H9 (cell line): ENCODE data around the gene BABAM1. TPM values are rescaled to one million over a fixed set of nuclear protein-coding genes. Genes with fewer than 3 reads are reported as not detected.

Experiments
- DNase-seq: peaks from one replicate; pipeline ENCODE4 v3.0.0-alpha.2; 2017
- H2AFZ ChIP-seq: one replicate; pipeline ENCODE4 v1.6.1; 2013; ENCODE audit warnings: mild to moderate bottlenecking, low read length, control low read depth, moderate library complexity
- H2AK5ac ChIP-seq: 2 replicates; pipeline ENCODE4 v1.6.1; 2013; ENCODE audit warnings: low read length, control low read depth, mixed read lengths; ENCODE audit not compliant: insufficient read length
- H2BK120ac ChIP-seq: one replicate; pipeline ENCODE4 v1.6.1; 2013; ENCODE audit warnings: low read depth, mild to moderate bottlenecking, low read length, control low read depth, inconsistent platforms; ENCODE audit not compliant: poor library complexity, severe bottlenecking
- H2BK12ac ChIP-seq: 2 replicates; pipeline ENCODE4 v1.6.1; 2013; ENCODE audit warnings: low read length, control low read depth, mixed read lengths, low read depth; ENCODE audit not compliant: insufficient read length
- H2BK15ac ChIP-seq: 2 replicates; pipeline ENCODE4 v1.6.1; 2013; ENCODE audit warnings: low read depth, low read length, control low read depth
- H2BK20ac ChIP-seq: one replicate; pipeline ENCODE4 v1.6.1; 2013; ENCODE audit warnings: low read depth, mild to moderate bottlenecking, low read length, control low read depth, inconsistent platforms; ENCODE audit not compliant: poor library complexity, severe bottlenecking
- H2BK5ac ChIP-seq: 2 replicates; pipeline ENCODE4 v1.6.1; 2013; ENCODE audit warnings: low read length, control low read depth, mixed read lengths; ENCODE audit not compliant: insufficient read length
- H3K14ac ChIP-seq: 2 replicates; pipeline ENCODE4 v1.6.1; 2013; ENCODE audit warnings: low read length, control low read depth; ENCODE audit not compliant: insufficient read depth
- H3K18ac ChIP-seq: 2 replicates; pipeline ENCODE4 v1.6.1; 2013; ENCODE audit warnings: low read depth, mild to moderate bottlenecking, mixed read lengths, low read length, control low read depth; ENCODE audit not compliant: insufficient read length
- H3K23ac ChIP-seq: 2 replicates; pipeline ENCODE4 v1.6.1; 2013; ENCODE audit warnings: low read length, control low read depth, mixed read lengths, low read depth; ENCODE audit not compliant: insufficient read length
- H3K23me2 ChIP-seq: 2 replicates; pipeline ENCODE4 v1.6.1; 2013; ENCODE audit warnings: low read depth, mild to moderate bottlenecking, mixed read lengths, low read length, control low read depth; ENCODE audit not compliant: insufficient read length, poor library complexity, severe bottlenecking
- H3K27ac ChIP-seq: 2 replicates; pipeline ENCODE4 v1.5.1; 2013; ENCODE audit warnings: low read length, control low read depth, mixed read lengths, low read depth; ENCODE audit not compliant: insufficient read length
- H3K27me3 ChIP-seq: 2 replicates; pipeline ENCODE4 v1.6.1; 2013; ENCODE audit warnings: low read length, control low read depth, inconsistent platforms; ENCODE audit not compliant: insufficient read depth
- H3K4ac ChIP-seq: 2 replicates; pipeline ENCODE4 v1.6.1; 2013; ENCODE audit warnings: low read depth, mild to moderate bottlenecking, control low read depth, inconsistent platforms, low read length, moderate library complexity
- H3K4me1 ChIP-seq: 2 replicates; pipeline ENCODE4 v1.6.1; 2013; ENCODE audit warnings: low read length, control low read depth, inconsistent platforms; ENCODE audit not compliant: insufficient read depth
- H3K4me2 ChIP-seq: 2 replicates; pipeline ENCODE4 v1.6.1; 2013; ENCODE audit warnings: low read length, control low read depth, mixed read lengths; ENCODE audit not compliant: insufficient read length, insufficient read depth
- H3K56ac ChIP-seq: 2 replicates; pipeline ENCODE4 v1.6.1; 2013; ENCODE audit warnings: low read depth, mild to moderate bottlenecking, mixed read lengths, low read length, control low read depth; ENCODE audit not compliant: insufficient read length
- H3K79me1 ChIP-seq: 2 replicates; pipeline ENCODE4 v1.6.1; 2013; ENCODE audit warnings: low read depth, mild to moderate bottlenecking, moderate library complexity, low read length, control low read depth, inconsistent platforms; ENCODE audit not compliant: insufficient read depth, poor library complexity, severe bottlenecking
- H3K79me2 ChIP-seq: 2 replicates; pipeline ENCODE4 v1.6.1; 2013; ENCODE audit warnings: low read length, control low read depth, inconsistent platforms; ENCODE audit not compliant: insufficient read depth
- H3K9ac ChIP-seq: 2 replicates; pipeline ENCODE4 v1.6.1; 2013; ENCODE audit warnings: low read length, control low read depth, mixed read lengths; ENCODE audit not compliant: insufficient read length; ENCODE audit errors: extremely low read depth
- H3K9me3 ChIP-seq: one replicate; pipeline ENCODE4 v1.6.1; 2013; ENCODE audit warnings: low read depth, low read length, inconsistent platforms; ENCODE audit not compliant: control insufficient read depth
- H3T11ph ChIP-seq: one replicate; pipeline ENCODE4 v1.6.1; 2013; ENCODE audit warnings: mild to moderate bottlenecking, low read length, control low read depth, inconsistent platforms
- H4K20me1 ChIP-seq: one replicate; pipeline ENCODE4 v1.6.1; 2013; ENCODE audit not compliant: control insufficient read depth, insufficient read length, insufficient read depth
- H4K5ac ChIP-seq: 2 replicates; pipeline ENCODE4 v1.6.1; 2013; ENCODE audit warnings: low read depth, mild to moderate bottlenecking, mixed read lengths, low read length, control low read depth; ENCODE audit not compliant: insufficient read length
- H4K8ac ChIP-seq: replicated peaks from 2 replicates; pipeline ENCODE4 v1.6.1; 2013; ENCODE audit warnings: low read length, control low read depth, mixed read lengths, low read depth; ENCODE audit not compliant: insufficient read length
- H4K91ac ChIP-seq: 2 replicates; pipeline ENCODE4 v1.6.1; 2013; ENCODE audit warnings: low read depth, mild to moderate bottlenecking, moderate library complexity, mixed read lengths, low read length, control low read depth; ENCODE audit not compliant: insufficient read length
- H3K27ac Mint-ChIP-seq, 3 experiments: 2 replicates in 2 of 3; 3 replicates in 1 of 3; pipeline ENCODE4 v1.8.0; 2020 to 2021; ENCODE audit warnings: mixed read lengths in 3 of 3, mild to moderate bottlenecking in 1 of 3, moderate library complexity in 1 of 3
- H3K27me3 Mint-ChIP-seq: 2 replicates; pipeline ENCODE4 v1.8.0; 2021; ENCODE audit warnings: low read depth, mild to moderate bottlenecking, moderate library complexity, mixed read lengths
- H3K36me3 Mint-ChIP-seq, 3 experiments: 2 replicates in 2 of 3; 3 replicates in 1 of 3; pipeline ENCODE4 v1.8.0; 2020 to 2021; ENCODE audit warnings: low read depth in 3 of 3, mixed read lengths in 3 of 3; ENCODE audit not compliant: insufficient read depth in 1 of 3
- H3K4me1 Mint-ChIP-seq, 2 experiments: 2 replicates each; pipeline ENCODE4 v1.8.0; 2020; ENCODE audit warnings: mixed read lengths in 2 of 2
- H3K4me3 Mint-ChIP-seq, 2 experiments: 2 replicates in 1 of 2; 3 replicates in 1 of 2; pipeline ENCODE4 v1.8.0; 2020 to 2021; ENCODE audit warnings: mild to moderate bottlenecking in 2 of 2, mixed read lengths in 2 of 2, moderate library complexity in 1 of 2
- H3K9me3 Mint-ChIP-seq, 2 experiments: 2 replicates in 1 of 2; 3 replicates in 1 of 2; pipeline ENCODE4 v1.8.0; 2020; ENCODE audit warnings: mild to moderate bottlenecking in 2 of 2, mixed read lengths in 2 of 2, moderate library complexity in 1 of 2
- CTCF ChIP-seq: fragments of 200-600 bp; sonication (generic); conservative IDR thresholded peaks from 3 replicates; pipeline ENCODE4 v1.8.0; 2021; ENCODE audit warnings: antibody characterized with exemption, mild to moderate bottlenecking
- WGBS: extraction: QIAGEN DNeasy Blood & Tissue Kit; methylation state at CpG from one replicate; pipeline ENCODE4 v1.1.7; 2013; ENCODE audit warnings: missing lambda C conversion rate, low lambda C conversion rate, mixed read lengths; ENCODE audit not compliant: insufficient read length; ENCODE audit errors: extremely low coverage; 5-methylcytosine and 5-hydroxymethylcytosine counted together
- total RNA-seq: library from RNA; stranded (reverse); gene quantifications from 2 replicates; pipeline ENCODE4 v1.2.1, GENCODE V29; 2021

BABAM1 gene
- total RNA-seq, 1 experiment from 2014 or later: 130 TPM

- Histone ChIP-seq H3K4me2 (no peak overlapping the region), H3K23ac (no peak overlapping the region), H2BK15ac (no peak overlapping the region), H4K91ac (no peak overlapping the region), H2BK5ac (no peak overlapping the region), H3K27ac (no peak overlapping the region), H3K9me3 (peaks cover 13% of the 10 kb centered on the region), H2AFZ (no peak overlapping the region), H2BK120ac (no peak overlapping the region), H3K79me2 (no peaks in the 10 kb centered on the region), H4K5ac (no peak overlapping the region), H3T11ph (no peak overlapping the region), H2BK12ac (no peak overlapping the region), H3K56ac (no peak overlapping the region), H4K20me1 (no peaks in the 10 kb centered on the region), H3K4ac (no peak overlapping the region), H3K18ac (no peak overlapping the region), H2AK5ac (no peak overlapping the region), H3K9ac (no peak overlapping the region), H3K27me3 (no peaks in the 10 kb centered on the region), H3K14ac (no peak overlapping the region), H3K23me2 (no peaks in the 10 kb centered on the region), H4K8ac (no peak overlapping the region), H3K79me1 (no peaks in the 10 kb centered on the region), H2BK20ac (no peak overlapping the region), H3K4me1 (no peaks in the 10 kb centered on the region)
- Mint-ChIP-seq H3K36me3 (peaks cover 0 to 24% (median 2%) of the 10 kb centered on the region in 3 experiments; a peak in 4 of 7 replicates), H3K27ac (no peak overlapping the region), H3K27me3 (no peaks in the 10 kb centered on the region), H3K9me3 (no peaks in the 10 kb centered on the region), H3K4me3 (no peak overlapping the region), H3K4me1 (peaks cover 3 to 6% of the 10 kb centered on the region in 2 experiments)
- no peak for DNase-seq
- WGBS: no CpG with 5 or more reads among the region's 3 CpGs
- TF ChIP-seq CTCF: no peak
Observed at GRCh38 chr19:17256130-17256529, 11.1 kb upstream of the BABAM1 start.
